ENCODE data around the gene KRT33A. TPM values are rescaled to one million over a fixed set of nuclear protein-coding genes. Genes with fewer than 3 reads are reported as not detected.

The KRT33A gene
- total and polyA plus RNA-seq, 2 of the 8 experiments (the other 6 are each of a cell fraction or from before 2014, with no cell fraction given) = not detected

GRCh38 chr17:41394254-41394996, 43.8 kb upstream of the KRT33A start:
- H3K4ac ChIP-seq (replicated peaks; ENCODE audit: insufficient read length, low read depth, low read length) = no peak overlapping the region
- H4K20me1 ChIP-seq (replicated peaks in 1 of 2; ENCODE audit: control insufficient read depth in 1 of 2, insufficient read depth in 2 of 2, low read length in 2 of 2) = no peaks in the 10 kb centered on the region
- no peaks in the 10 kb centered on the region for H3K79me2 ChIP-seq (ENCODE audit: control insufficient read depth in 1 of 2, insufficient read depth in 2 of 2, low read length in 2 of 2)
- H2AFZ ChIP-seq (ENCODE audit: low read length) = no peak overlapping the region
- H2BK12ac ChIP-seq (ENCODE audit: low read depth, low read length) = no peak overlapping the region
- H3K36me3 ChIP-seq (ENCODE audit: control insufficient read depth in 2 of 4, insufficient read depth in 4 of 4, low read length in 3 of 4) = no peaks in the 10 kb centered on the region
- ChIA-PET POLR2A (ENCODE audit: partially characterized antibody) (no interaction called here), CTCF (ENCODE audit: partially characterized antibody) (no interaction called here)
- no peak overlapping the region for H2BK15ac ChIP-seq (ENCODE audit: low read length)
- H2BK5ac ChIP-seq (ENCODE audit: low read depth, low read length) = no peak overlapping the region
- H3K4me3 ChIP-seq (ENCODE audit: extremely low read depth in 1 of 4, insufficient read depth in 2 of 4, low read depth in 3 of 4, low read length in 4 of 4) = no peak overlapping the region
- H3K27ac ChIP-seq (ENCODE audit: low read depth, low read length) = no peak overlapping the region
- H3K9ac ChIP-seq (replicated peaks in 1 of 4; ENCODE audit: extremely low read depth in 1 of 4, low read depth in 3 of 4, low read length in 3 of 4) = no peak overlapping the region
- H2BK20ac ChIP-seq (ENCODE audit: low read length) = no peak overlapping the region
- FAIRE-seq (no peak), DNase-seq (ENCODE audit: low read depth in 1 of 2, low spot score in 2 of 2) (no peak)
- no peaks in the 10 kb centered on the region for H3K79me1 ChIP-seq (ENCODE audit: low read depth, low read length)
- no peak overlapping the region for H4K91ac ChIP-seq (replicated peaks; ENCODE audit: insufficient read length, low read length)
- no peaks in the 10 kb centered on the region for H3K9me3 ChIP-seq (ENCODE audit: insufficient read depth in 2 of 2, low read depth in 1 of 2, low read length in 1 of 2)
- H3K23ac ChIP-seq (ENCODE audit: insufficient read length) = no peak overlapping the region
- WGBS, 2 experiments (ENCODE audit: extremely low coverage in 1 of 2, insufficient coverage in 1 of 2, insufficient read length in 1 of 2, insufficient replicate concordance in 2 of 2, low coverage in 1 of 2, low lambda C conversion rate in 2 of 2, missing lambda C conversion rate in 1 of 2) = 96% methylated on average over 10 of the region's 10 CpGs; no CpG with 5 or more reads in 1 of the 2 experiments
- H3K18ac ChIP-seq (ENCODE audit: extremely low read depth, low read length) = no peak overlapping the region
- no peak overlapping the region for H3K56ac ChIP-seq (replicated peaks; ENCODE audit: insufficient read length, low read depth, low read length)
- H3K4me2 ChIP-seq (ENCODE audit: insufficient read depth in 1 of 2, low read depth in 2 of 2, low read length in 2 of 2) = no peak overlapping the region
- H4K8ac ChIP-seq (ENCODE audit: extremely low read depth, insufficient read depth, low read length) = no peak overlapping the region
- no peak overlapping the region for H4K5ac ChIP-seq (ENCODE audit: insufficient read length, low read depth, low read length)
- H3K27me3 ChIP-seq (replicated peaks in 1 of 4; ENCODE audit: control insufficient read depth in 3 of 4, extremely low read depth in 1 of 4, insufficient read depth in 3 of 4, low read length in 3 of 4) = no peaks in the 10 kb centered on the region
- no peak overlapping the region for H2BK120ac ChIP-seq (replicated peaks; ENCODE audit: low read depth, low read length)
- no peak overlapping the region for H3K14ac ChIP-seq (ENCODE audit: insufficient read length)
- no peaks in the 10 kb centered on the region for H3K23me2 ChIP-seq (ENCODE audit: low read depth, low read length)
- no peaks in the 10 kb centered on the region for H3K4me1 ChIP-seq (replicated peaks in 1 of 4; ENCODE audit: control insufficient read depth in 3 of 4, insufficient read depth in 4 of 4, low read length in 3 of 4)
- H2AK5ac ChIP-seq (ENCODE audit: low read depth, low read length) = no peak overlapping the region
- TF ChIP-seq MAX (IDR thresholded peaks at IDR 0.05) (no peak), CHD1 (IDR thresholded peaks at IDR 0.05; ENCODE audit: low read depth, low read length) (no peak), EGR1 (IDR thresholded peaks at IDR 0.05; ENCODE audit: borderline replicate concordance, low read depth, low read length) (no peak), CBX8 (IDR thresholded peaks at IDR 0.05; ENCODE audit: borderline replicate concordance, low read depth, low read length) (no peak), RXRA (IDR thresholded peaks at IDR 0.05; ENCODE audit: insufficient read depth, low read depth, low read length) (no peak), JUND (IDR thresholded peaks at IDR 0.05; ENCODE audit: low read length) (no peak), SP2 (IDR thresholded peaks at IDR 0.05; ENCODE audit: low read length) (no peak), CBX5 (IDR thresholded peaks at IDR 0.05; ENCODE audit: low read depth, low read length) (no peak), RFX5 (IDR thresholded peaks at IDR 0.05; ENCODE audit: borderline replicate concordance, low read depth, low read length) (no peak), BACH1 (IDR thresholded peaks at IDR 0.05; ENCODE audit: low read length) (no peak), BRCA1 (IDR thresholded peaks at IDR 0.05; ENCODE audit: low read depth, low read length) (no peak), SP1 (IDR thresholded peaks at IDR 0.05; ENCODE audit: low read depth, low read length) (no peak), MAFK (IDR thresholded peaks at IDR 0.05; ENCODE audit: low read depth, low read length) (no peak), NRF1 (IDR thresholded peaks at IDR 0.05; ENCODE audit: low read depth, low read length) (no peak)

All from H1 (cell line).